ENCODE measurements around the gene RARRES2.

RARRES2 gene

GRCh38 chr7:150376560-150376959 lies 35.1 kb upstream of the RARRES2 start:
- DNase-seq (ENCODE audit: low read depth in 2 of 2), result no peak

- no peak for DNase-seq (ENCODE audit: low read depth in 2 of 2)
These were observed 34.5 kb upstream of the RARRES2 start for GRCh38 chr7:150375662-150376521.

- DNase-seq (ENCODE audit: low read depth in 2 of 2), result no peak
These were observed 33.0 kb upstream of the RARRES2 start for GRCh38 chr7:150374472-150374871.

- no peak for DNase-seq (ENCODE audit: low read depth in 2 of 2)
These were observed 32.6 kb upstream of the RARRES2 start for GRCh38 chr7:150374026-150374425.

- DNase-seq (ENCODE audit: low read depth in 2 of 2), result no peak
These were observed 31.8 kb upstream of the RARRES2 start for GRCh38 chr7:150373049-150373801.

GRCh38 chr7:150372271-150373048 lies 31.0 kb upstream of the RARRES2 start:
- no peak for DNase-seq (ENCODE audit: low read depth in 2 of 2)

GRCh38 chr7:150371996-150372270 lies 30.5 kb upstream of the RARRES2 start:
- no peak for DNase-seq (ENCODE audit: low read depth in 2 of 2)

GRCh38 chr7:150371131-150371995 lies 29.9 kb upstream of the RARRES2 start:
- DNase-seq (ENCODE audit: low read depth in 2 of 2), result no peak

GRCh38 chr7:150370612-150371071 lies 29.2 kb upstream of the RARRES2 start:
- no peak for DNase-seq (ENCODE audit: low read depth in 2 of 2)

GRCh38 chr7:150369748-150370501 lies 28.5 kb upstream of the RARRES2 start:
- DNase-seq (ENCODE audit: low read depth in 2 of 2), result no peak

GRCh38 chr7:150368884-150369747 lies 27.7 kb upstream of the RARRES2 start:
- peak in 1 of 2 donors; percentile 45 for DNase-seq (ENCODE audit: low read depth in 2 of 2)

- peak; percentile 53 to 60 for DNase-seq (ENCODE audit: low read depth in 2 of 2)
These were observed 26.9 kb upstream of the RARRES2 start, which contains the start of gene REPIN1 for GRCh38 chr7:150368096-150368883. REPIN1 (plus strand) TSS chr7:150368822; CDS start chr7:150369712, 890 bp downstream.

- no peak for DNase-seq (ENCODE audit: low read depth in 2 of 2)
These were observed 26.3 kb upstream of the RARRES2 start for GRCh38 chr7:150367677-150368095.

- DNase-seq (ENCODE audit: low read depth in 2 of 2), result no peak
These were observed 24.4 kb upstream of the RARRES2 start for GRCh38 chr7:150365673-150366398.

GRCh38 chr7:150365194-150365593 lies 23.8 kb upstream of the RARRES2 start:
- DNase-seq (ENCODE audit: low read depth in 2 of 2), result no peak

- no peak for DNase-seq (ENCODE audit: low read depth in 2 of 2)
These were observed 22.4 kb upstream of the RARRES2 start for GRCh38 chr7:150363872-150364271.

GRCh38 chr7:150363370-150363769 lies 21.9 kb upstream of the RARRES2 start:
- DNase-seq (ENCODE audit: low read depth in 2 of 2), result no peak

Data from stimulated activated CD4-positive, alpha-beta T cell treated with anti-CD3 and anti-CD28 coated beads, Interleukin-1b, Interleukin-23, amount 100 ng/mL, for 1 hour (primary cell).